Measurements from ENCODE around the gene RBKS.

RBKS gene

DNA sequence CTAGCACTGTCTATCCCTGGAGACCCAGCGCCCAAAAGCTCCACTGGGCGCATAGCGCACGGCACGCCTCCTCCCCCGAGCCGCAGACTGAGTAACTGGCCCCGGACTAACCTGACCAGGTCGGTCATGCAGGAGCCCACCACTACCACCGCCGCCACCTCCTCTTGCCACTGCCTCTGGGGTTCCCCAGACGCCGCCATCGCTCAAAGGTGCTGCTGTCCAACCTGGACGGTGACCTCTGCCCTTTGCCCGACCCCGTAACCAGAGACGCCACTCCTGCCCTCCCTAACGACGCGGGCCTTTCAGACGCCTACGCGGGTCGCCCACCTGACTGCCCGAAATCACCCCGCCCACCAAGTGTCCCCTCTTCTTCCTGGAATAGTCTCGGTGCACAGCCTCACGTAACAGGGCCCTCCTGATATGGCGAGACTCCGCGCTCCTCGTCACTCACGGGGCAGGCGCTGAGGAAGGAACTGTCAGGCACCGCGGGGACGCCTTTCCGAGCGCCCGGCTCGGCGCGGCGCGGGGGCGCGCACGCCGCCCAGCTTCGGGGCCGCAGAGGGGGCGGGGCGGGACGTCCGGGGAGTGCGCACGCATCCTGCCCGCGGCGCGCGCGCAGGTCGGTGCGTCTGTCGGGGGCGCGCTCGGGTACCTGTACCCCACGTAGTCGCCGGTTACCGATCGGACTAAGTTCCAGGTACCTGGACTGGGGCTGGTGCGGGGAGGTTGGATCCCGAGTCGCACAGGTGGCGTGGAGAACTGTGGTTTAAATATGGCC lies at the start of gene RBKS, which contains the start of gene BABAM2:
TSS of gene RBKS (minus strand) at position 242 of the 778 bp plus-strand sequence. CDS start at position 200, 42 bp downstream.
TSS of gene BABAM2 (plus strand) at position 584 of the 778 bp plus-strand sequence. CDS start 3,828 bp downstream, outside the sequence.
- peak; percentile 85 to 88 for DNase-seq (ENCODE audit: low read depth in 2 of 2)

DNA sequence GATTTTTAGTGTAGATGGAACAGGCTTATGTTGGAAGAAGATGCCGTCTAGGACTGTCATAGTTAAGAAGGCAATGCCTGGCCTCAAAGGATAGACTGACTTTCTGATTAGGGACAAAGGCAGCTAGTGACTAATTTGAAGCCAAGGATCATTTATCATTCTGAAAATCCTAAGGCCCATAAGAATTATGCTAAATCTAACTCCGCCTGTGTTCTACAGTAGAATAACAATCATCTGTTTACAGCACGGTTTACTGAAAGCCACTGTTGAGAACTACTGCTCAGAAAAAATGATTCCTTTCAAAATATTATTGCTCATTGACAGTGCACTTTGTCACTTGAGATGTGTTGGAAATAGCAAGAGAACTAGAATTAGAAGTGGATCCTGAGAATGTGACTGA lies 44.8 kb upstream of the RBKS start:
- DNase-seq (ENCODE audit: low read depth in 2 of 2): no peak

GRCh38 chr2:27932396-27932795 lies 42.2 kb upstream of the RBKS start:
- DNase-seq (ENCODE audit: low read depth in 2 of 2): no peak

DNA sequence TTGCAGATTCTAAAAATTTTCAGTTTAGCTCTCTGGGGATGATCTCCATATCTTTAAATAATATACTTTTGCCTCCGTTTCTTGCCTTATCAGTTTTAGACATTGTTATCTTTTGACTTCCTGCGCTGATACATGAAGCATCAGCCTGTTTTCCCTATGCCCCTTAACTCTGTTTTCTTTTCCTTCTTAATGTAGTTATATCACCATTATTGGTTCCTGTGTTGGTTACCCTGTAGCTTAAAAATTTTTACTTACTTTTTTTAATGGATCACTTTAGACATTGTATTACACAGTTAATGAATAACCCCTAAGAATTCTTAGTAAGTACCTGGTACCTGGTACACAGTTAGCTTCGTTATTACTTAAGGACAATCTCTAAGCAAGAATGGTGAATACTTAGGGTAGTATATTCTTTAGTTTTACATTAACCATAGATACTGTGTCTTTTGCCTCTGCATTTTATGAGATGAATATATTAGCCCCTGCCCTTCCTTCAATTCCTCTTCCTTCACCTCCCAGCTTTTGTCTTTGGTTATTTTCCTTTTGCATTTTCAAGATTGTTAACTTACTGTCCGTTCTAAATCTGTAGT lies 41.3 kb upstream of the RBKS start:
- DNase-seq (ENCODE audit: low read depth in 2 of 2): no peak

GRCh38 chr2:27929916-27930486 lies 39.8 kb upstream of the RBKS start:
- DNase-seq (ENCODE audit: low read depth in 2 of 2): no peak

DNA sequence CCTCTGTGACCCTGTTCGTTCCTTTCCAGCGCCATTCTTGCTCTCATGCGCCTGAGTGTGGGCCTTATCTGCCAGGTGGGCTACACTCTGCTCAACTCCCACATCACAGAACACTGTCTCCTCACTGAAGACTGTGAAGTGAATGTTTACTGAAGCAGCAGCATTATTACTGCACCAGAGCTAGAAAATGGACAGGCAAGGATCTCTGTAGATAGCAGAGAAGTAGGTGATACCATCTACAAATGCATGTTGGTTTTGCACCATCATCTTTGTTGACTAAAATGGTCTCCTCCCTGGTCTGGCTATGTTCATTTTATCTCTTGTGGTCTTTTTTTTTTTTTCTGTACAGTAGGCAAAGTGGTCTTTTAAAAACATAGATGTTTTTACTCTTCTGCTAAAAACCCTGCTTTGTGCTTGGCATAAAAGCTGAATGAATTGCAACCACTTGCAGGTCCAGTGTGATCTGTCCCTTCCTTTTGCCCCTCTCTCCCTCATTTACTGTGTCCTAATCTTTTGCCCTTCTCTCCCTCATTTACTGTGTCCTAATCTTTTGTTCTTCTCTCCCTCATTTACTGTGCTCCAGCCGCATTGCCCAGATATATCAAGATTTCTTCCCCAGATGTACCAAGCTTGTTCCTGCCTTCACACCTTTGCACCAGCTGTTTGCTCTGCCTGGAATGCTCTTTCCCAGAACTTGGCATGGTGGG lies 35.7 kb upstream of the RBKS start:
- DNase-seq (ENCODE audit: low read depth in 2 of 2): no peak

DNA sequence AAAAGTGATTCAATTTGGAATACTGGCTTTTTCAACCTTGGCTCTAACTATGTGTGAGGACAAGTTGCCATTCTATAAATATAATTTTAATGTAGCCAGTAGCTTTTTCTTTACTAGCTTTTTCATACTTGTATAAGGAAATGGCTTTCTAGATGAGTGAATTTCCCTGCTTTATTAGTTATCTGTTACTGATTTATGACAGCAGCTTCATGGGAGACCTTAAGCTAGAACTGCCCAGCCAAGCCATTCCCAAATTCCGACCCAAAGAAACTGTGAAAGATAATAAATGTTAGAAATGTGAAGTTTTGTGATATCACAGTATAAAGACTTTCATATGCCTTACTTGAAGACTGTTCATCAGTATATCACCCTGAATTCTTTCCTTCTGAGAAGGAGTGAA lies 32.7 kb upstream of the RBKS start:
- DNase-seq (ENCODE audit: low read depth in 2 of 2): no peak

- no peak for DNase-seq (ENCODE audit: low read depth in 2 of 2)
Observed at GRCh38 chr2:27921880-27922547, 31.8 kb upstream of the RBKS start.

DNA sequence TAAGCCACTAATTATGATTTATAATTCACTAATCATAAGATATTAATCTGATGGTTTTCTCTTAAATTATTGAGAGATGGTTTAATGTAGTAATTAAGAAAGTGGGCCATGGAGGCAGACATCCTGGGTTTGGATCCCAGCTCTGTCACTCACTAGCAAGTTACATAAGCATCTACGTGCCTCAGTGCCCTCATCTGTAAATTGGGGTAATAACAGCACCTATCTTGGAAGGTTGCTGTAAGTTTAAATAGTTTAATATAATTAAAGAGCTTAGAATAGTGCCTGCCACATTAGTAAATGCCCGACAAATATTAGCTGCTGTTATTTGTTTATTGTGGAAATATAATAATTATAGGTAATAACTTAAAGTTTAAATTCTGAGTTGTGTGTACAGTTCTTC lies 31.2 kb upstream of the RBKS start:
- no peak for DNase-seq (ENCODE audit: low read depth in 2 of 2)

- DNase-seq (ENCODE audit: low read depth in 2 of 2): no peak
Observed at GRCh38 chr2:27920148-27920885, 30.1 kb upstream of the RBKS start.

DNA sequence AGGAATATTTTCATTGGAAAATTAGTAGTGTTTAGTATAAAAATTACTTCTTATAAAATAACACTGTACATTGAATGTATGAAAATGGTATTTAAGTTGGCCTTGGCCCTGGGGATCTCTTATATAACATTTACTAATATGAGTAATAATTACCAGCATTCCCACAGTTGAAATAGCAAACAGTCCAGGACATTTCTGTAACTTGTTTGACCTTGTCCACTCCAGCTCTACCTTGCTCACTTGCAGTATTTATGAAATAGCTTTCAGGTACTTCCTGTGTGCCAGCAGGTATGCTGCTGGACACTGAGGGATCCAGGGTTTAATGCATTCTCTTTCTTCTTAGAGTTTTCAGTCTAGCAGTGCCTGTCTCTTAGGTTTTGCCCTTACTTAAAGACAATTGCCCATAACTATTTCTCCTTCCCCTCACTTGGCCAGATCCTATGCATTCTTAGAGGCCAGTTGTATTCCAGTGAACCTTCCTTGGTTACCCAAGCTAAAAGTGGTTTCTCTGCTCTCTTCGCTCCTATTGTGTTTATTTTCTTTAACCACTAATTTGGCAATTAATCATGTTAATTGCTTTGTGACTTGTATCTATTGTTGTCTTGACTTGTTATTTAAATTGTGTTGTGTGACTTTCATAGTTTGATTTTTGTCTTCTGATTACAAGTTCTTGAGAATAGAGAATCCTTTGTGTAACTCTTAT lies 26.3 kb upstream of the RBKS start:
- DNase-seq (ENCODE audit: low read depth in 2 of 2): no peak

DNA sequence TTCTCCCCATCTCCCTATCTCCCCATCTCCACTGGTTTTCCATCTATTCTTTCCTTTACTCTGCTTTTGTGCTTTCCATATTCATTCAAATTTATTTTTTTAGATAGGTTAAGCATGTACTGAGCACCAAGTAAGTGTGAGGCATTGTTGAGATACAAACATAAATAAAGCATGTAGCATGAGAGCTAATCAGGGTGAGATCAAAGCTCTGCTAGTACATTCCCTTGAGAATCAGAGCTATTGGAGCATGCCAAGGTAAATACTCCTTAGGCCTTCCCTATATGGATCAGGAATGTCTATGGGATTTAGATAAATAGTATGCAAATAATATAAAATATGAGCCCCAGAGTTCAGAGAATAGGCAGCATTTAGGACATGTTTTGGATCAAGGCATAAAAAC lies 25.7 kb upstream of the RBKS start:
- no peak for DNase-seq (ENCODE audit: low read depth in 2 of 2)

GRCh38 chr2:27915191-27915590 lies 25.0 kb upstream of the RBKS start:
- DNase-seq (ENCODE audit: low read depth in 2 of 2): no peak

DNA sequence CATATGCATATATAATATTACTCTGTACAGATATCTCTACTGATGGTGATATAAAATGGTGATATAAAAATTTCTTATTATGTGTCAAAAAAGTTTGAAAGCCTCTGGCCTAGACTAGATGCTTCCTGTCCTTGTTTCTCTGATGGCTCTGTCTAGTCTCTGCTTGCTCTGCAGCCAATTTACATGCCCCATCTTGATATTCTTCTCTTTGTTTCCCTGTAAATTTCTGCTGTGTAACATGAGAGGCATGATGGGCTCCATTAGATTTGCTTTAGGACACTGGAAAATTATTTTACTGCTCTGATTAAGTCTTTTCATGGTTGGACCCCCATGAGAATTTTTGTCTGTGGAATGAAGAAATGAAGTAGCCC lies 24.6 kb upstream of the RBKS start:
- no peak for DNase-seq (ENCODE audit: low read depth in 2 of 2)

- no peak for DNase-seq (ENCODE audit: low read depth in 2 of 2)
Observed at GRCh38 chr2:27914041-27914804, 24.0 kb upstream of the RBKS start.

GRCh38 chr2:27912512-27912911 lies 22.3 kb upstream of the RBKS start:
- DNase-seq (ENCODE audit: low read depth in 2 of 2): no peak

DNA sequence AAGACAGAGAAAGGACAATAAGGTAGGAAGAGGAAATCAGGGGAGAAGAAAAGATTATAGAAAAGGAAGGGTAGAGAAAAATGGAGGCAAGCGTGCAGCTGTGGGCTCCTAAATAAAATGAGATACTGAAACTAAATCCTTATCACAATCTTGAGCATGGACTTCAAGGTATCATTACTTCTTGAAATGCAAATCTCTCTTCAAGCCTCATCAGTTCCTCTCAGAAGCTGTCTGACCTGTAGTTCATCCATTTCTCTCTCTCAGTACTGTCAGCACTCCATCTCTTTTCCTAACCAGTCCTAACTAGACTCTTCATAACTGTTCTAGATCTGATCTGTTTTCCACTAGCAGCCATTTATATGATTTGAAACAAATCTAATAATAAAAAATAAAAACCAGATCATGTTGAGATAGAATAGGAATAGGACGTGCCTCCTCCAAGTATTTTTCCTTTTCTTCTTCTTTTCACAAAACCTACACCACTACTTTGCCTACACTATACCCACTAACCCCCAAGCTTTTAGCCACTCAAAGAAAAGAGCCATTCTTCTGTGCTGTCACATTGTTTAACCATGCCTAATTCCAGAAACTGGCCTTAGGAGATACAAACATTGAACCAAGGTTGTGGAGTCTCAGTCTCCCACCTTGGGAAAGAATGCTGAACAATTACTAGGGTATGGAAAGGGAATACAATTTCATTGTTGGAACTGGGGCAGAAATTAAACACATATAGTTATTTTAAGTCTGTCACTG lies 21.4 kb upstream of the RBKS start:
- DNase-seq (ENCODE audit: low read depth in 2 of 2): no peak

DNA sequence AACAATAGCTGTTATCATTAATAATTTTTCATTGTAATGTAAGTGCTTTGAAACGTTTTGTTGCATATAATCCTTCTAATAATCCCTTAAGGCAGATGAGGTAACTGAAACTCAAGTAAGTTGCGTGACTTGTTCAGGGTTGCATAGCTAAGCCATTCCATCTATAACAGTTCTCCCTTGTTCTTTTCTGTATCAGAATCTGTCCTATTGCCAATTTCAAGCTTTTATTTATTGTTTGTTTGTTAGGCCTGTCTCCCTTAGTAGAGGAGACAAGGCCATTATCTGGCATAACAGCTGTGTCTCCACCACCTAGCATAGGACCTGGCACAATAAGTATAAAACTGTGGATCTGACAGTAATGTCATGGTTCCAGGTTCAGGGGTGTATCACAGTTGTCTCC lies 19.7 kb upstream of the RBKS start:
- DNase-seq (ENCODE audit: low read depth in 2 of 2): no peak

DNA sequence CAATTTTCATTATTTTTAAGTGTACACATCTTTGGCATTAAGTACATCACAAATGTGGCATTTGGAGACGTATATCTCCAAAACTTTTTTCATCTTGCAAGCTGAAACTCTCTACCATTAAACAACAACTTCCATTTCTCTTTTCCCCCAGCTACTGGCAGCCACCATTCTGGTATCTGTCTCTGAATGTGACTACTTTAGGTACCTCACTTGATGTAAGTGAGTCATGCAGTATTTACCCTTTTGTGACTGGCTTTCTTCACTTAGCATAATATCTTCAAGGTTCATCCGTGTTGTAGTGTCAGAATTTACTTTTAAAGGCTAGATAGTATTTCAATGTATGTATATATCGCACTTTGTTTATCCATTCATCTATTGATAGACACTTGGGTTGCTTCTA lies 17.4 kb upstream of the RBKS start:
- no peak for DNase-seq (ENCODE audit: low read depth in 2 of 2)
